Suprapubic skin (tissue), 4 donors: Measurements from ENCODE around the gene TNIK. TPM values are rescaled to one million over a fixed set of nuclear protein-coding genes. Genes with fewer than 3 reads are reported as not detected.

ENCODE experiments used
- DNase-seq, 2 donors: peaks; one replicate each; pipeline ENCODE4 v3.0.0-alpha.2; 2019; ENCODE audit warnings: low spot score in 2 of 2
- H3K27ac ChIP-seq: fragments of 200-600 bp; sonication (generic); one replicate; pipeline ENCODE4 v1.5.1; 2019
- H3K27me3 ChIP-seq: fragments of 200-600 bp; sonication (generic); one replicate; pipeline ENCODE4 v1.5.1; 2019
- H3K36me3 ChIP-seq: fragments of 200-600 bp; sonication (generic); one replicate; pipeline ENCODE4 v1.5.1; 2019
- H3K4me1 ChIP-seq: fragments of 200-600 bp; sonication (generic); one replicate; pipeline ENCODE4 v1.5.1; 2019
- H3K4me3 ChIP-seq: fragments of 200-600 bp; sonication (generic); one replicate; pipeline ENCODE4 v1.5.1; 2019; ENCODE audit warnings: mild to moderate bottlenecking
- H3K9me3 ChIP-seq: fragments of 200-600 bp; sonication (generic); one replicate; pipeline ENCODE4 v1.5.1; 2019
- CTCF ChIP-seq, 2 donors: fragments of 200-600 bp in 1 of 2; fragments of 450-650 bp in 1 of 2; sonication (generic) in 1 of 2; IDR thresholded peaks; one replicate each; pipeline ENCODE4 v1.5.1; 2016 to 2019; ENCODE audit warnings: antibody characterized with exemption in 2 of 2, mild to moderate bottlenecking in 1 of 2, moderate library complexity in 1 of 2
- EP300 ChIP-seq: sonication (generic); formaldehyde crosslinking; IDR thresholded peaks from one replicate; pipeline ENCODE4 v1.6.1; 2017; ENCODE audit warnings: antibody characterized with exemption
- POLR2A ChIP-seq, 2 donors: fragments of 450-650 bp; IDR thresholded peaks; one replicate each; pipeline ENCODE4 v1.6.1; 2017; ENCODE audit warnings: antibody characterized with exemption in 2 of 2, mild to moderate bottlenecking in 2 of 2, moderate library complexity in 2 of 2
- POLR2AphosphoS5 ChIP-seq, 3 donors: sonication (generic); formaldehyde crosslinking; IDR thresholded peaks; one replicate each; pipeline ENCODE4 v1.6.1; 2017; ENCODE audit warnings: antibody characterized with exemption in 3 of 3
- WGBS: methylation state at CpG from one replicate; pipeline ENCODE4 v1.1.5; 2018; 5-methylcytosine and 5-hydroxymethylcytosine counted together
- total RNA-seq, 4 donors: library from RNA; depleted of rRNA; stranded (reverse); fragments of >200 nt; gene quantifications; one replicate each; pipeline ENCODE4 v1.1.0, GENCODE V29; 2016

The TNIK gene
- total RNA-seq, 4 donors from 2014 or later = 2.0 to 4.3 (median 3.1) TPM

DNA sequence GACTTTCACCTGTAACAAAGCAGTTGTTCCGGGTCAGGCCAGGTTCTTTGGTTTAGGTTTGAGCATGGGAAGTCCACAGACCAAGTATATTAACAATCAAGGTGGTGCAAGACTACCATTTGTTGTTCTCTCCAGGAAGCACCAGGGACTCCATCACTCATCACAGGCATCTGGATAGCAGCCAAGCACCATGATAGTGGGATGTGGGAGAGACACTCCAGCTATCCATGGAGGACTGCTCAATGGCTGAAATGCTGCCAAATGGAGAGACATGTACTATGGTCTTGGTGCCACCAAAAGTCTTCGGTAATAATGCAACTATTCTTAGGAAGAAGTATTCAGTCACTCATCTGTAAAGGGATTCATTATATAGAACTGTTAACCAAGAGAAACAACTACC lies 143.0 kb downstream of the TNIK start:
- Histone ChIP-seq H3K4me3 (no peak overlapping the region), H3K4me1 (no peaks in the 10 kb centered on the region), H3K27me3 (no peaks in the 10 kb centered on the region), H3K9me3 (no peaks in the 10 kb centered on the region), H3K27ac (no peak overlapping the region), H3K36me3 (no peaks in the 10 kb centered on the region)
- 91% methylated on average over 2 of the region's 2 CpGs for WGBS
- no peak for DNase-seq
- TF ChIP-seq EP300 = no peak
- no peak for TF ChIP-seq CTCF (IDR thresholded peaks at IDR 0.05)
- no peak for TF ChIP-seq POLR2A (IDR thresholded peaks at IDR 0.05)
- no peak for TF ChIP-seq POLR2AphosphoS5 (IDR thresholded peaks at IDR 0.05)

GRCh38 chr3:171315919-171316318 lies 144.3 kb downstream of the TNIK start:
- H3K9me3 ChIP-seq = no peaks in the 10 kb centered on the region
- no peak overlapping the region for H3K4me3 ChIP-seq
- no peak for DNase-seq
- H3K27ac ChIP-seq = no peak overlapping the region
- no peaks in the 10 kb centered on the region for H3K36me3 ChIP-seq
- TF ChIP-seq POLR2AphosphoS5 (IDR thresholded peaks at IDR 0.05) = no peak
- TF ChIP-seq EP300 = no peak
- TF ChIP-seq CTCF (IDR thresholded peaks at IDR 0.05) = no peak
- TF ChIP-seq POLR2A (IDR thresholded peaks at IDR 0.05) = no peak
- H3K4me1 ChIP-seq = no peaks in the 10 kb centered on the region
- WGBS = 89% methylated on average over 4 of the region's 4 CpGs
- H3K27me3 ChIP-seq = no peaks in the 10 kb centered on the region

DNA sequence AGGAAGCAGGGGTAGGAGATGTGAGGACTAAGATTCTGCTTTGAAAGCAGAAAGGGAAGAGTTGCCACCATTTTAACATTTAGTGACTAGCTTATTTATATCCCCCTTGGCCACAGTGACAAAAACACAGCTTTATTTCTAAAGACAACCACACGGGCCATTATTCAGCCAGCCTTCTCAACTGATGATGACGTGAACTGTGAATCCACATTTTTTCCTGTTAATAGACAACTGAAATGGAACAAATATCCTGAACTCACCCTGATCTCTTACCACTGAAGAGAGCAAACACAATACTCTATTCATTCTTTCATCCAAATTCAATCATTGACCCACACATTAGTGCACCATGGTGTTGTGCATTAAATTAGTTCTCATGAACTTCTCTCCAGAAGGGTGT lies 145.1 kb downstream of the TNIK start:
- Histone ChIP-seq H3K36me3 (no peaks in the 10 kb centered on the region), H3K4me3 (no peak overlapping the region), H3K27ac (no peak overlapping the region), H3K9me3 (no peaks in the 10 kb centered on the region), H3K4me1 (no peaks in the 10 kb centered on the region), H3K27me3 (no peaks in the 10 kb centered on the region)
- DNase-seq = no peak
- 85% methylated on average over 2 of the region's 2 CpGs for WGBS
- TF ChIP-seq CTCF (IDR thresholded peaks at IDR 0.05) = no peak
- TF ChIP-seq EP300 = no peak
- TF ChIP-seq POLR2AphosphoS5 (IDR thresholded peaks at IDR 0.05) = no peak
- no peak for TF ChIP-seq POLR2A (IDR thresholded peaks at IDR 0.05)

GRCh38 chr3:171314341-171314740 lies 145.9 kb downstream of the TNIK start:
- 93% methylated on average over 3 of the region's 3 CpGs for WGBS
- no peak overlapping the region for H3K27ac ChIP-seq

DNA sequence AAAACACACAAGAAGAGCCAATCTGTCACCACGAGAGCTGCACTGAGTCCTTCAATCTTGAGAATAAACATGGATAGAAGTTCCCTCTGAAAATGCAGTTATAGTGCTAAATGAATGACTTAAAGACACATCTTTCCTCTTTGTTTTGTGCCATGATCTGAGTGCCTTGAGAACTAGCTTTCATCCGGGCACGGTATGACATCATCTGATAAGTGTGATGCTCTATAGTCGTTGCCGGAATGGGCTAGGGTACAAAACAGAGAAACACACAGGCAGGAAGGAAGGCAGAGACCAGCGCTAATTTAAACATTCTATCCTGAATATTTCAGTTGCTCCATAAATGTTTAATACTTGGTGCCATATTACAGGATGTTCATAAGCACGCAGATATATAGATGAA lies 146.5 kb downstream of the TNIK start:
- no peak for DNase-seq
- 88% methylated on average over 7 of the region's 7 CpGs for WGBS
- no peaks in the 10 kb centered on the region for H3K4me1 ChIP-seq
- H3K36me3 ChIP-seq = no peaks in the 10 kb centered on the region
- H3K27me3 ChIP-seq = no peaks in the 10 kb centered on the region
- H3K9me3 ChIP-seq = no peaks in the 10 kb centered on the region
- TF ChIP-seq EP300 (no peak), POLR2A (IDR thresholded peaks at IDR 0.05) (no peak), POLR2AphosphoS5 (IDR thresholded peaks at IDR 0.05) (no peak), CTCF (IDR thresholded peaks at IDR 0.05) (no peak)
- no peak overlapping the region for H3K4me3 ChIP-seq
- no peak overlapping the region for H3K27ac ChIP-seq

More at GRCh38 chr3:171314341-171314740, 145.9 kb downstream of the TNIK start:
- Histone ChIP-seq H3K4me1 (no peaks in the 10 kb centered on the region), H3K9me3 (no peaks in the 10 kb centered on the region), H3K36me3 (no peaks in the 10 kb centered on the region), H3K4me3 (no peak overlapping the region), H3K27me3 (no peaks in the 10 kb centered on the region)
- DNase-seq = no peak
- TF ChIP-seq POLR2A (IDR thresholded peaks at IDR 0.05) (no peak), EP300 (no peak), CTCF (IDR thresholded peaks at IDR 0.05) (no peak), POLR2AphosphoS5 (IDR thresholded peaks at IDR 0.05) (no peak)
